Neutrophil (primary cell): ENCODE results near the gene MYF6.

Experiments
- H3K27ac ChIP-seq: fragments of 200-600 bp; sonication (generic); 2 replicates; pipeline ENCODE4 v1.5.1; 2016; ENCODE audit warnings: mild to moderate bottlenecking, moderate library complexity
- H3K27me3 ChIP-seq: fragments of 200-600 bp; sonication (generic); 2 replicates; pipeline ENCODE4 v1.6.0; 2016; ENCODE audit warnings: mild to moderate bottlenecking
- H3K36me3 ChIP-seq: fragments of 200-600 bp; sonication (generic); 2 replicates; pipeline ENCODE4 v1.5.1; 2017
- H3K4me1 ChIP-seq, 2 experiments: fragments of 200-600 bp in 1 of 2; sonication (generic) in 1 of 2; 1 replicate in 1 of 2; 2 replicates in 1 of 2; pipeline versions ENCODE4 v1.5.1 to v1.6.1; 2013 to 2016; ENCODE audit warnings: low read depth in 1 of 2, low read length in 1 of 2, mild to moderate bottlenecking in 1 of 2, moderate library complexity in 1 of 2; ENCODE audit not compliant: control insufficient read depth in 1 of 2, insufficient read depth in 1 of 2
- H3K4me3 ChIP-seq, 2 experiments: fragments of 200-600 bp in 1 of 2; sonication (generic) in 1 of 2; 1 replicate in 1 of 2; 2 replicates in 1 of 2; pipeline ENCODE4 v1.5.1; 2013 to 2016; ENCODE audit warnings: low read depth in 1 of 2, low read length in 1 of 2, mild to moderate bottlenecking in 1 of 2, moderate library complexity in 1 of 2
- H3K9me3 ChIP-seq: fragments of 200-600 bp; sonication (generic); 2 replicates; pipeline ENCODE4 v1.5.1; 2016
- TF ChIP-seq, protein P1 (sequence below): fragments of 200-600 bp; sonication (generic); IDR thresholded peaks from 2 replicates; pipeline ENCODE4 v1.5.1; 2016; ENCODE audit warnings: antibody characterized with exemption

MYF6 gene

DNA sequence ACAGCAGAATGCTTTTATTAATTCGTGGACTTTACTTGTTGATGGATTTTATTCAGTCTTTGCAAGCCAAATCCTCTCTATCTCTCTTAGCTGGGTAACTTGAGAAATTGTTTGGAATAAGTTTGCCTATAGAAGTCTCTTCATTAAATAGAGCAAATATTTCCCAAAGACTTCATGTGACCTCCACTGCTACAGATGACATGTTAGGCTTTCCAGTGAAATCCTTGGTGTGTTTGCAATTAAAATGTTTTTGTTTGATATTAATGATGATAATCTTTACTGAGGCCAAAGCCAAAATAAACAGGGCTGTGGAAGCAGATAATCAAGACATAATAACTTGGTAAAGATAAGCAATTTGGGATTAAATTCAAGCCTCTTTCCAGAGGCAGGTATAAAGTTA, 4.4 kb downstream of the MYF6 start:
- TF ChIP-seq, protein P1, sequence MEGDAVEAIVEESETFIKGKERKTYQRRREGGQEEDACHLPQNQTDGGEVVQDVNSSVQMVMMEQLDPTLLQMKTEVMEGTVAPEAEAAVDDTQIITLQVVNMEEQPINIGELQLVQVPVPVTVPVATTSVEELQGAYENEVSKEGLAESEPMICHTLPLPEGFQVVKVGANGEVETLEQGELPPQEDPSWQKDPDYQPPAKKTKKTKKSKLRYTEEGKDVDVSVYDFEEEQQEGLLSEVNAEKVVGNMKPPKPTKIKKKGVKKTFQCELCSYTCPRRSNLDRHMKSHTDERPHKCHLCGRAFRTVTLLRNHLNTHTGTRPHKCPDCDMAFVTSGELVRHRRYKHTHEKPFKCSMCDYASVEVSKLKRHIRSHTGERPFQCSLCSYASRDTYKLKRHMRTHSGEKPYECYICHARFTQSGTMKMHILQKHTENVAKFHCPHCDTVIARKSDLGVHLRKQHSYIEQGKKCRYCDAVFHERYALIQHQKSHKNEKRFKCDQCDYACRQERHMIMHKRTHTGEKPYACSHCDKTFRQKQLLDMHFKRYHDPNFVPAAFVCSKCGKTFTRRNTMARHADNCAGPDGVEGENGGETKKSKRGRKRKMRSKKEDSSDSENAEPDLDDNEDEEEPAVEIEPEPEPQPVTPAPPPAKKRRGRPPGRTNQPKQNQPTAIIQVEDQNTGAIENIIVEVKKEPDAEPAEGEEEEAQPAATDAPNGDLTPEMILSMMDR: no peak
- Histone ChIP-seq H3K4me1 (peaks cover 0 to 6% of the 10 kb centered on the region in 2 experiments), H3K27me3 (peaks cover 100% of the 10 kb centered on the region), H3K27ac (no peak overlapping the region), H3K36me3 (no peaks in the 10 kb centered on the region), H3K4me3 (no peak overlapping the region), H3K9me3 (no peaks in the 10 kb centered on the region)

DNA sequence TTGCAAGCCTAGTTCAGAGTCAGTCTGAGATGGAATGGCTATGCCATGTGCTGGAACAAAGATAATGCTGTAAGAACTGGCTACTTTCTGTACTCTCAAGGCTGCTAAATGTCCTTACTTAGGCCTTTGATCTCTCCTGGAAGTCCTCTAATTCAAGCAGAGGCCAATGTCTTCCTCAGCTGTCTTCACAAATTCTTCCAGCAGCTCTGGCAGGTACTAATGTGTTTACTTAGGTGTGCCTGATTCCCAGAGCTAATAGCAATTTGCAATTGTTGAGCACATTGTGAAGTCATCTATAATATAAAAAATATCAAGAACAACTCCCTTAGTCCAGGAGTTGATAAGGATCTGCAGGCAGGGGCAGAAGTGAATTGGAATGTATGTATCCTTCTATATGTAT, 5.4 kb downstream of the MYF6 start:
- Histone ChIP-seq H3K4me1 (peaks cover 0 to 6% of the 10 kb centered on the region in 2 experiments), H3K9me3 (no peaks in the 10 kb centered on the region), H3K27me3 (peaks cover 100% of the 10 kb centered on the region), H3K36me3 (no peaks in the 10 kb centered on the region), H3K27ac (no peak overlapping the region), H3K4me3 (no peak overlapping the region)
- TF ChIP-seq, protein P1: no peak

DNA sequence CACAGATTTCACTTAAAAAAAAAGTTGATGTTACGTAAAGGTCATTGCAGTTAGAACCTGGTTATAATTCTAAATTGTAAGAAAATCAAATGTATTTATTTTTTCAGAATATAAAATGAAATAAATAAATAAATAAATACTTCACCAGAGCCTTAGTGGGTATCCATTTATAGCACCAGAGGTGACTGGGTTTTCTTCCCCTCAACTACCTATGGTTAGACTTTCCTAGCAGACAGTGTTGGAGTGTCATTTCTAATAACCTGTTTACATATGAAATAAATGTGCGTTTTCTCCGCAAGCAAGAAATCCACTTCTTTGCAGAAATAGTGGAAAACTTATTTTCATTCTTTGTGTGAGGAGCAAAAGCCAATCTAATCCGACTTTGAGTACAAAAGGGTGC, 6.0 kb downstream of the MYF6 start:
- Histone ChIP-seq H3K36me3 (no peaks in the 10 kb centered on the region), H3K4me1 (peaks cover 0 to 5% of the 10 kb centered on the region in 2 experiments), H3K9me3 (no peaks in the 10 kb centered on the region), H3K4me3 (no peak overlapping the region), H3K27ac (no peak overlapping the region), H3K27me3 (peaks cover 100% of the 10 kb centered on the region)
- TF ChIP-seq, protein P1: no peak

DNA sequence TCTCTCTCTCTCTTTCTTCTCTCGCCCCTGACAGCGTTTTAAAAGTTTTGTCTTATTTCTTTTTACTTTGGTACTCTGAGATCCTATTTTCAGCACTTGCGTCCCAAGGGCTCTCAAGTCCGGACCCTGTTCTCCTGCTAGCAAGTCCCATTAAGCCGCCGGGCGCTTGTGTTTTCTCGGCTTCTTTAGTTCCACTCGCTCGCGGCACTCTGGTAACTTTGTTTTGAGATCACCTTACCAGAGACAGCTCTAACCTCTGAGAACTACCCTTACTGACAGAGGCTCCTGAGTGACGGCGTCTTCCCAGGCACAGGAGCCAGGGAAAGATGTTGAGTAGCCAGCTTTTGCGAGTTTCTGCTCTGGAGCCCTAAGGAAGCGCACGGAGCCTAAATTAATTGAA, 6.6 kb downstream of the MYF6 start:
- TF ChIP-seq, protein P1: no peak
- Histone ChIP-seq H3K4me3 (no peak overlapping the region), H3K27me3 (peaks cover 100% of the 10 kb centered on the region)

DNA sequence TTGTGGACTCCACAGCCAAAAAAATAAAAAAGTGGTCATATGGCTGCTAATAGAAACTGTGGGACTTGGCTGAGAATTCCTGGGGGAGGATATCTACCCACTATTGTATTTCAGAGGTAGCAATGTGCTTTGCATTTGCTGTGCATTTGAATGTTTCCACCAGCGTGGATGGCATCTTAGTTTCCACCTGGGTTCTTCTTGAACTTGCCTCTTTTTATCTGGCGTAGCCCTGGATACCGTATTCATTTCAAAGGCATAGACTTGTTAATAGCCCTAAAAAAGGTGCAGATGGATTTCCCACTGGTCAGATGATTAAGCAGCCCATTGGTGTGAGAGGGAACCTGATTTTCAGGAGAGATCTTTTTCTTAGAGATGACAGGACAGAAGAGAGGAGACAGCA, 7.4 kb downstream of the MYF6 start:
- Histone ChIP-seq H3K9me3 (no peaks in the 10 kb centered on the region), H3K36me3 (no peaks in the 10 kb centered on the region), H3K4me3 (no peak overlapping the region), H3K27ac (no peak overlapping the region), H3K4me1 (no peaks in the 10 kb centered on the region), H3K27me3 (peaks cover 98% of the 10 kb centered on the region)
- TF ChIP-seq, protein P1: no peak

More for the DNA sequence above, 6.6 kb downstream of the MYF6 start:
- no peaks in the 10 kb centered on the region for H3K9me3 ChIP-seq
- no peaks in the 10 kb centered on the region for H3K4me1 ChIP-seq
- H3K36me3 ChIP-seq: no peaks in the 10 kb centered on the region
- no peak overlapping the region for H3K27ac ChIP-seq

DNA sequence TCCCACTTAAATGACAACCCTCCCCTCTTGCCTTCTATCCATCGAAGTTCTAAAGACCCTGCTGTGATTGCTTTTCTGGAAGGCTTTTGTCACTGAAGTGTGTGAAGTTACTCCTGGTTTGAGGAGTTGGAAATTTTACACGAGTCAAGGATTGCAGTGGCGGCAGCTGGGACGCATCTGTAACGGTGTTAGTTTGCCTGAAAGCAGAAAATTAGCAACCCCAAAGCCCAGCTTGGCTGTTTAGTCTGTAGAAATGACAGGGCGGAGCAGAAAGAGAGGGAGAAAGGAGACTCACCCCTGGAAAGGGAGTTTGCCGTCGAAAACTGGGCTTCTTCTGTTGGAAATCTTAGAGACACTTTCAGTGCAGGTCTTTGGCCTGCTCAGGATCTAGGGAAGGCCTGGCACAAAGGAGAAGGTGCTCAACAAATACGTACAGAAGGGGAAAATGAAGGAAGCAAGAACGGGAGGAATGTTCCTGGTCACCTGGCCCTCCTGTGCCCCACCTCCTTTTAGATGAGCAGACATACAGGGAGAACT, 8.3 kb downstream of the MYF6 start:
- peaks cover 97% of the 10 kb centered on the region for H3K27me3 ChIP-seq
- TF ChIP-seq, protein P1: no peak
- no peaks in the 10 kb centered on the region for H3K36me3 ChIP-seq
- no peak overlapping the region for H3K27ac ChIP-seq
- H3K4me3 ChIP-seq: no peak overlapping the region
- H3K9me3 ChIP-seq: no peaks in the 10 kb centered on the region
- H3K4me1 ChIP-seq: no peaks in the 10 kb centered on the region
